Mammary epithelial cell (primary cell): ENCODE measurements around the gene MMP26.

Source experiments
- EZH2 ChIP-seq: IDR thresholded peaks from 2 replicates; pipeline ENCODE4 v1.6.1; 2012; ENCODE audit warnings: low read length, inconsistent platforms, borderline replicate concordance
- TF ChIP-seq, protein P1 (sequence below), 2 donors: IDR thresholded peaks in 1 of 2; conservative IDR thresholded peaks in 1 of 2; 2 replicates each; pipeline ENCODE4 v1.5.1; 2011 to 2012; ENCODE audit warnings: inconsistent platforms in 2 of 2, low read length in 2 of 2, mild to moderate bottlenecking in 2 of 2, control low read depth in 1 of 2, low read depth in 1 of 2; ENCODE audit not compliant: insufficient read depth in 1 of 2; ENCODE audit errors: extremely low read depth in 1 of 2

GRCh38 chr11:4664786-4665185 is 39.8 kb upstream of the MMP26 start:
- TF ChIP-seq, protein P1, sequence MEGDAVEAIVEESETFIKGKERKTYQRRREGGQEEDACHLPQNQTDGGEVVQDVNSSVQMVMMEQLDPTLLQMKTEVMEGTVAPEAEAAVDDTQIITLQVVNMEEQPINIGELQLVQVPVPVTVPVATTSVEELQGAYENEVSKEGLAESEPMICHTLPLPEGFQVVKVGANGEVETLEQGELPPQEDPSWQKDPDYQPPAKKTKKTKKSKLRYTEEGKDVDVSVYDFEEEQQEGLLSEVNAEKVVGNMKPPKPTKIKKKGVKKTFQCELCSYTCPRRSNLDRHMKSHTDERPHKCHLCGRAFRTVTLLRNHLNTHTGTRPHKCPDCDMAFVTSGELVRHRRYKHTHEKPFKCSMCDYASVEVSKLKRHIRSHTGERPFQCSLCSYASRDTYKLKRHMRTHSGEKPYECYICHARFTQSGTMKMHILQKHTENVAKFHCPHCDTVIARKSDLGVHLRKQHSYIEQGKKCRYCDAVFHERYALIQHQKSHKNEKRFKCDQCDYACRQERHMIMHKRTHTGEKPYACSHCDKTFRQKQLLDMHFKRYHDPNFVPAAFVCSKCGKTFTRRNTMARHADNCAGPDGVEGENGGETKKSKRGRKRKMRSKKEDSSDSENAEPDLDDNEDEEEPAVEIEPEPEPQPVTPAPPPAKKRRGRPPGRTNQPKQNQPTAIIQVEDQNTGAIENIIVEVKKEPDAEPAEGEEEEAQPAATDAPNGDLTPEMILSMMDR (conservative IDR thresholded peaks at IDR 0.05 in 1 of 2, IDR thresholded peaks at IDR 0.05 in 1 of 2; ENCODE audit: extremely low read depth in 1 of 2, insufficient read depth in 1 of 2, low read depth in 1 of 2, low read length in 2 of 2), result no peak
- TF ChIP-seq EZH2, result no peak
